Measurements from ENCODE around the gene RNF11.

Gene RNF11

GRCh38 chr1:51266181-51266580 lies 30.1 kb downstream of the RNF11 start:
- FAIRE-seq, result no peak

- no peak for FAIRE-seq
These were observed 30.7 kb downstream of the RNF11 start for GRCh38 chr1:51266791-51267190.

- FAIRE-seq, result no peak
These were observed 32.6 kb downstream of the RNF11 start for GRCh38 chr1:51268634-51269033.

GRCh38 chr1:51270751-51271150 lies 34.7 kb downstream of the RNF11 start:
- no peak for FAIRE-seq

- no peak for FAIRE-seq
These were observed 36.8 kb downstream of the RNF11 start for GRCh38 chr1:51272916-51273315.

GRCh38 chr1:51274676-51275075 lies 38.6 kb downstream of the RNF11 start:
- FAIRE-seq, result no peak

GRCh38 chr1:51276286-51276685 lies 40.2 kb downstream of the RNF11 start:
- no peak for FAIRE-seq

GRCh38 chr1:51280321-51280978 lies 44.4 kb downstream of the RNF11 start:
- FAIRE-seq, result no peak

GRCh38 chr1:51281807-51282206 lies 45.7 kb downstream of the RNF11 start:
- FAIRE-seq, result no peak

- FAIRE-seq, result no peak
These were observed 46.5 kb downstream of the RNF11 start for GRCh38 chr1:51282605-51283004.

- no peak for FAIRE-seq
These were observed 47.9 kb downstream of the RNF11 start for GRCh38 chr1:51283979-51284378.

GRCh38 chr1:51284487-51284954 lies 48.4 kb downstream of the RNF11 start:
- FAIRE-seq, result no peak

- no peak for FAIRE-seq
These were observed 49.0 kb downstream of the RNF11 start for GRCh38 chr1:51285055-51285454.

GRCh38 chr1:51287966-51288365 lies 51.9 kb downstream of the RNF11 start:
- FAIRE-seq, result no peak

- no peak for FAIRE-seq
These were observed 52.5 kb downstream of the RNF11 start for GRCh38 chr1:51288578-51288977.

- FAIRE-seq, result no peak
These were observed 53.8 kb downstream of the RNF11 start for GRCh38 chr1:51289676-51290488.

- no peak for FAIRE-seq
These were observed 54.4 kb downstream of the RNF11 start for GRCh38 chr1:51290489-51290847.

GRCh38 chr1:51293898-51294515 lies 57.9 kb downstream of the RNF11 start:
- FAIRE-seq, result no peak

GRCh38 chr1:51294566-51295184 lies 58.6 kb downstream of the RNF11 start:
- FAIRE-seq, result no peak

- no peak for FAIRE-seq
These were observed 59.9 kb downstream of the RNF11 start for GRCh38 chr1:51295926-51296325.

- FAIRE-seq, result no peak
These were observed 60.6 kb downstream of the RNF11 start for GRCh38 chr1:51296383-51297357.
